ENCODE measurements around the gene MN1.

DNA sequence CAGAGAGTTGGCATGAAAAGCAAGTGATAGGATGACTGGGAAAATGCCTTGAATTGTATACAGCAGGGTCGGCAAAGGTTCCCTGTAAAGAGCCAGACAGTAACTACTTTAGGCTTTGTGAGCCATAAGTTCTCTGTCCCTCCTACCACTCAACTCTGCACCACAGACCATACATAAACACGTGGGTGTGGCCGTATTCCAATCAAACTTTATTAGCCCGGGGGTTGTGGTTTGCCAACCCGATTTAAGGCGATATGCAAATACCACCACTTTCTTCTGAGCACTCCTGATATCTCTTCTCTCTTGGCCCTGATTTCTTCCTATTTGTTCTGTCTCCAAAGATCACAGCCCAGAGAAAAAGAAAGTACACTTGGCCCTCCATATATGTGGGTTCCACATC is 87.5 kb downstream of the MN1 start:
- TF ChIP-seq, protein P1, sequence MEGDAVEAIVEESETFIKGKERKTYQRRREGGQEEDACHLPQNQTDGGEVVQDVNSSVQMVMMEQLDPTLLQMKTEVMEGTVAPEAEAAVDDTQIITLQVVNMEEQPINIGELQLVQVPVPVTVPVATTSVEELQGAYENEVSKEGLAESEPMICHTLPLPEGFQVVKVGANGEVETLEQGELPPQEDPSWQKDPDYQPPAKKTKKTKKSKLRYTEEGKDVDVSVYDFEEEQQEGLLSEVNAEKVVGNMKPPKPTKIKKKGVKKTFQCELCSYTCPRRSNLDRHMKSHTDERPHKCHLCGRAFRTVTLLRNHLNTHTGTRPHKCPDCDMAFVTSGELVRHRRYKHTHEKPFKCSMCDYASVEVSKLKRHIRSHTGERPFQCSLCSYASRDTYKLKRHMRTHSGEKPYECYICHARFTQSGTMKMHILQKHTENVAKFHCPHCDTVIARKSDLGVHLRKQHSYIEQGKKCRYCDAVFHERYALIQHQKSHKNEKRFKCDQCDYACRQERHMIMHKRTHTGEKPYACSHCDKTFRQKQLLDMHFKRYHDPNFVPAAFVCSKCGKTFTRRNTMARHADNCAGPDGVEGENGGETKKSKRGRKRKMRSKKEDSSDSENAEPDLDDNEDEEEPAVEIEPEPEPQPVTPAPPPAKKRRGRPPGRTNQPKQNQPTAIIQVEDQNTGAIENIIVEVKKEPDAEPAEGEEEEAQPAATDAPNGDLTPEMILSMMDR (IDR thresholded peaks at IDR 0.05) = no peak
- TF ChIP-seq POLR2A (IDR thresholded peaks at IDR 0.05) = no peak

All from uterus (tissue), 2 donors.